GM11168 (cell line): ENCODE measurements around the gene TFPI.

Experiments used
- in situ Hi-C: fragments of 300-500 bp; cut with MboI; formaldehyde crosslinking; loops from one replicate; pipeline ENCODE4 v1.12.0; 2022; ENCODE audit warnings: low sequenced_read_pairs; ENCODE audit not compliant: unreplicated experiment

The TFPI gene

GRCh38 chr2:187477051-187477450, 77.2 kb downstream of the TFPI start:
- in situ Hi-C loops = no loop called here

DNA sequence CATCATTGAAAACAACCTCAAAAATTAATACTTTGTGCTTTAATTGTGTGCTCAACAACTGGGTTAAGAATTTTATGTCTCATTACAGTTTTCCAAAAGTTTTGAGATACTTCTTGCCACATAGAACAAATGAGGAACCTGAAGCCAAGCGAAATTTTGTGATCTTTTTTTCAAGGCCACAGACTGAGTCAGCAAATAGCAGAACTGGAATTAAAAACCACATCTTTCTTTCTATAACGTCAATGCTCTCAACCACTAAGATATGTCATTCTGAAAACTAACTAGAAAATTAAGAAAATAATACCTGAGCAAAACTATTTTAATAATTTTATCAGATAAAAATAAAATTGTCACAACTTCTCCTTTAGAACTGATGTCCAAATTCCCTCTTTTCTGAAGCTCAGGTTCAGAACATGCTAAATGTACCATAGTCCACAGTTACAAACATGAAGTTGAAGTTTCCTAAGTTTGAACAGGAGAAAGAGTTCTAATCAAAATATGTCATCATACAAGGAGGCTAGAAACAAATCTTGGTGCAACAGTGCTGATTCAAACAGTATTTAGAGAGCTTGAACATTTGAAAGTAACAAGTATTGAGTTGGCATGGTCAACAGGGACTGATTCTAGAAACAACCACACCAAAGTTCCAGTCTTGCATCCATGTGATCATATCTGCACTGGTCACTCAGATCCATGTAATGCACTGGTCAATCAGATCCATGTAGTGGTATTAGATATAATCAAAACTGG, 78.6 kb downstream of the TFPI start:
- in situ Hi-C loops = no loop called here

DNA sequence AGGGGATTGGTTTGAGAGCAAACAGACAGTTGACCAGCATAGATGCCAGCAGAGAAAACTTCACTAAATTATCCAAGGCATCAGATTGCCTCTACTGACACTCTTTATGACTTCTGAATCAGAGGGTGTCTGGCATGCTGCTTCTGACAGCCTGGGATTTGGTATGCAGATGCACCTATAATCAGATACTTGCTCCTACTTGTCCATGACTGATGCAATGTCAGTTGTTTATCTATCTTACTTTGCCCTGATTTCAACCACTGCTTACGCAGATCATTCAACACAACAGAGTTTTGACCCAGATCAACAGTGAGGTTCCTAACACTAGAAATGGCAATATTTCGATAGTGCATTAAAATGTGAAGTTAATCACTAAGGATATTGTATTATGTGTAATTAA, 83.5 kb downstream of the TFPI start:
- in situ Hi-C loops = loop anchor here (25.0 kb wide), 2 partner anchors 608 to 783 kb away; partner anchors contain the start of gene FAM171B

GRCh38 chr2:187469538-187469937, 84.7 kb downstream of the TFPI start:
- in situ Hi-C loops = loop anchor here (25.0 kb wide), 2 partner anchors 607 to 782 kb away; partner anchors contain the start of gene FAM171B

DNA sequence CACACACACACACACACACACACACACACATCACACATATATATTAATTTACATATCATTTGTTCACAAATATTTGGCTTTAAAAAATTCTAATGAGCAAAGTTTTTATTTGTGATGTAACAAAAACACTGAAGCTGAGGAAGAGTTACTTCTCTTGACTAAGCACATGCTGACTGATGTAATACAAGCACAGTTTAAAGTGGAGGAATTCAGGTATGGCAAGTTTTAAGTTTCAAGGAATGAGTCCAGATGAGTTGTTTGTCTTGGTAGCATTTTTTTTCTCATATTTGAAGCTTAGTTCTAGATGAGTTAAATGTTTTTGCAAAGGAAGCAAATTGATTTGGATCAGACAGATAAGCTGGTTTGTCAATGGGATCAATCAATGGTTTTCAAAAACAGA, 86.0 kb downstream of the TFPI start:
- in situ Hi-C loops = loop anchor here (25.0 kb wide), 2 partner anchors 606 to 781 kb away; partner anchors contain the start of gene FAM171B

DNA sequence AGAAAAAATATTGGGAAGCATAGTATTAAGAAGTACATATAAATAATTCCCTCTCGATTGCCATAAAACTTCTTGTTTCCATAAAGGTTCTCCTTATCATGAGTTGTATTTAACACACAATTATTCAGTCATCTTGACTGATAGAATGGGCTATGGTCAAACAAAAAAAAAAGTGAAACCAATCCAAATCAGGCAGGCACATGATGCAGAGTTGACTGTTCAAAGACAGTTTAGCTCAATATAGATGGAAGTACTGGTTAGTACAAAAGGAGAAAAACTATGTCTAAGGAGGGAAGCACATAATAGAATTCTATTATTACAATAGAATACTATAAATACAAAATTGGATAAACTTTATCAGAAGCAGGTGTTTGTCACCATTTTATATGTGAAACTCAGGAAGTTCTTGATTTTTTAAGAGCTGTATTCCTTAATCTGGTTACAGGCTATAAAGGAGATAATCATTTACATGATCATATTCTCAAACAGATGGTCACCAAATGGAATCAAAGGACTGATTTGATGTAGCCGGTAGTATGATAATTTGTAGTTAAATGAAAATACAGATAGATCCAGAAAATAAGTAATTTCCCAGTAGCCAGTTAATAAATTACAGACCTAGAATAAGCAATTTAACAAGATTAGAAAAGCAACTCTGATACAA, 88.0 kb downstream of the TFPI start:
- in situ Hi-C loops = loop anchor here (25.0 kb wide), 2 partner anchors 604 to 779 kb away; partner anchors contain the start of gene FAM171B

- in situ Hi-C loops = loop anchor here (25.0 kb wide), 2 partner anchors 601 to 776 kb away; partner anchors contain the start of gene FAM171B
Measured at GRCh38 chr2:187462839-187463238, 91.4 kb downstream of the TFPI start.

GRCh38 chr2:187461294-187462261, 92.7 kb downstream of the TFPI start:
- in situ Hi-C loops = loop anchor here (25.0 kb wide), 2 partner anchors 599 to 774 kb away; partner anchors contain the start of gene FAM171B

- in situ Hi-C loops = loop anchor here (25.0 kb wide), 2 partner anchors 597 to 772 kb away; partner anchors contain the start of gene FAM171B
Measured at GRCh38 chr2:187459256-187459655, 95.0 kb downstream of the TFPI start.

DNA sequence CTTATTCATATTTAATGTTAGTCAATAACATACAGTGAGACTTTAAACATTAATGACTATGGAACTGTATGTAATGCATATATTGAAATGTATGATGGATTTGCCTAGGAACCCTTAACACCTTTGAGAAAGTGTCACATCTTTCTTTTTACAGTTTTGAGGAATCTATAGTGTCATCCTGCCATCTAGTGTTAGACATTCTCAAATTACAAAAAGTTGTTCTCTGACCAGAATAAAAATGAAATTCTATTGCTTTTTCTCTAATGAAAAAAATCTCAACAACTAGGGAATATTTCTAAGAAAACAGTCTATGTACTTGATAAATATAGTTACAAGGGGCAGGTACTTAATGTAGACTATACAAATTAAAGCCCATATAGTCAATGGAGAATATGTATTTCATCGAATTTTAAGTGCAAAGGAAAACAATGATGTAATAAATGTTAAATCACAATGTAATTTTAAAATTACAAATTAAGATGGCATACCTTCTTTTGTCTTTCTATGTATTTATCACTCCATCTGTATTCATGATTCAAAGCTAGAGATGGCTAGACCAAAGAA, 101.1 kb downstream of the TFPI start:
- in situ Hi-C loops = loop anchor here (25.0 kb wide), 2 partner anchors 591 to 766 kb away; partner anchors contain the start of gene FAM171B

GRCh38 chr2:187451510-187451909, 102.7 kb downstream of the TFPI start:
- in situ Hi-C loops = loop anchor here (25.0 kb wide), 2 partner anchors 589 to 764 kb away; partner anchors contain the start of gene FAM171B

DNA sequence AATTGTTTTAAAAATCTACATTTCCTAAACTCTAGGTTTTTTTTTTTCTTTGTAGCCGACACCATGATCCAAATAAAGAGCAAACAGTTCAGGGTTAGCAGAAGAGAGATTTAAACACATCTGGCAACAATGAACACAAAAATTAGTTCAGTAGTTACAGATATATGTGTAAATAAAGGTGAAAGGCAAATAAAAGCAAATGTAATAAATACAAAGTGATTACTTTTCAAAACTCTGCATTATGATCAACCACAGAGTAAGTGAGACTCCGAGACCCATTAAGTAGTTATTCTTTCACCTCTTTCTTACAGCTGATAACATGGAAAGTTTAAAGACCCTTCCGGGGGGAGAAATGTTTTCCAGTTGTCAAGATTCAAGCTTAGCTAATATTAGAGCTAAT, 106.9 kb downstream of the TFPI start:
- in situ Hi-C loops = no loop called here

- in situ Hi-C loops = no loop called here
Measured at GRCh38 chr2:187446711-187447110, 107.5 kb downstream of the TFPI start.

DNA sequence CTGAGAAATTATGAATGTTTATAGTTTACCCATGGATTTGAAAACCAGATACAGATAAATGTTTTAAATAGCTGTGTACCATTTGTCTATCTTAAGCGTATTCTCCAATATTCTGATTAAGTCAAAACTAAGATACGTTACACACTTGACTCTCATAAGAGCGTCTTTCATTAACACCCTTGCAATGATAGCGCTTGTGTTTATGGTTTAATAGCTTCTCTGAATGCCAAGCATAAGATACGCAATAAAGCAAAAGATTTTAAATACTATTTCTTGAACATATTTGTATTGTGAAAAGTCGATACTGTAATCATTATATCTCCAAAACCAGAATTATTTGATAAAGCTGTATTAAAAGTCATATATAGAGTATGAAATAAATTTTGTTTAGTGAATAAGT, 109.2 kb downstream of the TFPI start:
- in situ Hi-C loops = no loop called here

- in situ Hi-C loops = no loop called here
Measured at GRCh38 chr2:187442778-187443177, 111.5 kb downstream of the TFPI start.

- in situ Hi-C loops = no loop called here
Measured at GRCh38 chr2:187442378-187442777, 111.9 kb downstream of the TFPI start.

DNA sequence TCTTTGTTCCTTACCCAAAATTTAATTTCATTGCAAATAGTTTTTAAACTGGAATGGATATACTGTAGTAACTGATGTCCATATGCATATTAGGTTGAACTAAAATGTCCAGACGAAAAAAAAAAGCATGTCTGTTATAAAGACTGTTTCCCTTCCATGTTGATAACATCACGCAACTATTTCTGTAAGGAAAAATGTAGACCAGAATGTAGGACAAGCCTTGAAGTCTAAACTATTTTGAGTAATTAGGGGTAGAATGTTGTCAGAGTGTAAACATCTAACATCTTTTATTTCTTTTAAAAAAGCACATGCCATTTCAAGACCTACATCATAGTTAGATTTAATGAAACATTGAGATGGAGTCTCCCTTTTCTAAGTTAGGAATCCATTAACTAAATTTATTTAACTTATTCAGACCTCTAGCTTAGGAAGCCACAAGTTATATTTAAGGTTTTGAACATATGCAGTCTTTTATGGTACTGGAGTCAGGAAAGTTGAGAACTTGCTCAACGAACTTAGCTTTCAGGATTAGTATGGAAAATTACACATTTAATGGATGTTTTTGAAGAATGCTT, 114.0 kb downstream of the TFPI start:
- in situ Hi-C loops = no loop called here

GRCh38 chr2:187438455-187438854, 115.8 kb downstream of the TFPI start:
- in situ Hi-C loops = no loop called here

GRCh38 chr2:187435756-187436155, 118.5 kb downstream of the TFPI start:
- in situ Hi-C loops = no loop called here
